ENCODE measurements around the gene CCL19.
"Not testable (repeated sequence)": the region's sequence is repeated elsewhere in the genome, so short reads cannot be mapped to it uniquely, and the experiment has no call there.

The CCL19 gene

DNA sequence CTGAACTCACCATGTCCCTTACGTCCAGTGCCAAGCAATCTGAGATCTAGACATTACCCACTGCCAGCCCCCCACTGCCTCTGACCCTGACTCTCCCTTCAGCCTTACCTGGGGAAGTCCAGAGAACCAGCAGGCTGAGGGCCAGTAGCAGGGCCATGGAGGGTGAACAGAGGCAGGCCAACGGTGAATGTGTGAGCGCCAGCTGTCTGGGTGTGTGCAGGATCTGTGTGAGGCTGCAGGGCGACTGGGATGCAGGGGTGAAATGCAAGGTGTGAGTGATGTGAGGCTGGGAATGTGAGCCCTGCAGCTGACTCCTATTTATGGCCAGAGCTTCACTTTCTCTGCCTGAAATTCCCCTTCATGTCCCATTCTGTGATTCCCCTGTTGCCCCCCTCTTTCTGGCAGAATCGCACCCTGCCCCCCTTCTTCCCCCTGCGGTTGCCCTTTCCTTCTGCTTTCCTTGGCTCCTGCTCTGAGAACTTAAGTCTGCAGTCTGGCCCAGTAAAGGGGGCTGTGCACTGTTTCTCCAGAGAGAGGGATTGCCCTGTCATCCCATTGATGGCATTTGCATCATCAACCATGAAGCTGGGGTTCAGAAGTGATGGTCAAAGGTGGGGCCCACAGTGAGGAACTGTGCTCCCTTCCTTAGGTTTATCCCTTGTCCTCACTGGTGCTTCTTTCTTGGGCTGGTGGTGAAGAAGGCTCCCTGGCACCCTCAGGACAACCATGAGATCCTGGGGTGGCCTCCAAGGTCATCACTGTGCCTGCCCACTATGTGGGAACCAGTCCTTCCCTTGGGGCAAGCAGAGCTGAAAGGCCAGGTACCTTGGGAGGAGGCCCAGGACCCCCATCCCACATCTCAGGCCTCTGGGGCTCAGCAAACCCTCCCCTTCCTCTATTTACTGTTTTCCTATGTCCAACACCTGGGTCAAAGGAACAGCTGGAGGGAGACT lies at the start of gene CCL19:
Gene CCL19, minus strand, starts transcription at position 294 of the 953 bp plus-strand sequence. Its CDS starts 137 bp downstream, at position 157.
- DNase-seq = no peak

DNA sequence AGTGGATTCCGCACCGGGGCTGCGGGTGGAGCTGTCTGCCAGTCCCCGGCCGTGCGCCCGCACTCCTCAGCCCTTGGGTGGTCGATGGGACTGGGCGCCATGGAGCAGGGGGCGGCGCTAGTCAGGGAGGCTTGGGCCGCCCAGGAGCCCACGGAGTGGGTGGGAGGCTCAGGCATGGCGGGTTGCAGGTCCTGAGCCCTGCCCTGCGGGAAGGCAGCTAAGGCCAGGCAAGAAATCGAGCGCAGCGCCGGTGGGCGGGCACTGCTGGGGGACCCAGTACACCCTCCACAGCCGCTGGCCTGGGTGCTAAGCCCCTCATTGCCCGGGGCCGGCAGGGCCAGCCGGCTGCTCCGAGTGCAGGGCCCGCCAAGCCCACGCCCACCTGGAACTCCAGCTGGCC lies 49.1 kb upstream of the CCL19 start:
- DNase-seq = not testable (repeated sequence)

DNA sequence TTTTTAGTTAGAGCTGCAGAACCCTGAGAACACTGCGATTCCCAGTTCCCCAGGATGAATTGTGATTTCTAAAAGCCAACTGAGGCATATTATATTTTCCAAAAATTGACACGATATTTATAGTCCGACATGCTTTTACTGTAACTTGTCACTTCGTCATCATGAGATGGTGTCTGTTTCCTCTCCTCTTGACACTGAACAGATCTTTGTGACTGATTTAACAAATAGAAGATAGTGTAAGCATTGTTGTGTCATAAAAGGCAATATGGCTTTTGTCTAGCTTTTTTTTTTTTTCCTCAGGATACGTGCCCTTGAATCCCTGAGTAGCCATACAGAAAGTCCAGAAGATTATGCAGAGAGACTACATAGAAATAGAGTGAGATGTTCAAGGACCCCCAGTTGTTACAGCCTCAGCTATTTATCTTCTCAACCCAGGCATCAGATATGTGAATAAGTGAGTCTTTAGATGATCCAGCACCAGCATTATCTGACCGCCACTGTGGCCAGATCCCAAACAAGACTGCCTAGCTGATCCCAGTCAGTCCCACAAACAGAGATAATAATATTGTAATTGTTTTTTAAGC lies 46.7 kb upstream of the CCL19 start:
- no peak for DNase-seq

DNA sequence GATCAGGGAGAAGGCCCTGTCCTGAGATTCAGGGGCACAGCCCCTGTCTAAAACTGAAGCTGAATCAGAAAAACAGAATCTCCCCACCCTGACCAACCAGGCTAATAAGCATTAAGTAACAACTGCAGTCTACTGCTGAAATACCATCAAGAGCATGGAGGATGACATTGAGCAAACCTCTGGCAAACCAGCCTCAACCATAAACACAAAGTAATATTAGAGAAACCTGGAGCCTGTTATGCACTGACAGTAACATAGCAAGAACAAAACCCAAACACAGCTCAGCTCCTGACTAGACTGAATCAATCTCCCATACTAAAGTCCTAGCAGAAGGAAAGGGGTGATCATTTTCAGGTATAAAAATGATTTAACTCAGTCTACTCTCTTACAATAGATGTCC lies 43.6 kb upstream of the CCL19 start:
- no peak for DNase-seq

GRCh38 chr9:34732886-34733285 lies 41.8 kb upstream of the CCL19 start:
- DNase-seq = no peak

GRCh38 chr9:34732478-34732877 lies 41.4 kb upstream of the CCL19 start:
- no peak for DNase-seq

GRCh38 chr9:34723141-34723540 lies 32.1 kb upstream of the CCL19 start:
- DNase-seq = no peak

GRCh38 chr9:34719769-34720025 lies 28.6 kb upstream of the CCL19 start:
- DNase-seq = not testable (repeated sequence)

DNA sequence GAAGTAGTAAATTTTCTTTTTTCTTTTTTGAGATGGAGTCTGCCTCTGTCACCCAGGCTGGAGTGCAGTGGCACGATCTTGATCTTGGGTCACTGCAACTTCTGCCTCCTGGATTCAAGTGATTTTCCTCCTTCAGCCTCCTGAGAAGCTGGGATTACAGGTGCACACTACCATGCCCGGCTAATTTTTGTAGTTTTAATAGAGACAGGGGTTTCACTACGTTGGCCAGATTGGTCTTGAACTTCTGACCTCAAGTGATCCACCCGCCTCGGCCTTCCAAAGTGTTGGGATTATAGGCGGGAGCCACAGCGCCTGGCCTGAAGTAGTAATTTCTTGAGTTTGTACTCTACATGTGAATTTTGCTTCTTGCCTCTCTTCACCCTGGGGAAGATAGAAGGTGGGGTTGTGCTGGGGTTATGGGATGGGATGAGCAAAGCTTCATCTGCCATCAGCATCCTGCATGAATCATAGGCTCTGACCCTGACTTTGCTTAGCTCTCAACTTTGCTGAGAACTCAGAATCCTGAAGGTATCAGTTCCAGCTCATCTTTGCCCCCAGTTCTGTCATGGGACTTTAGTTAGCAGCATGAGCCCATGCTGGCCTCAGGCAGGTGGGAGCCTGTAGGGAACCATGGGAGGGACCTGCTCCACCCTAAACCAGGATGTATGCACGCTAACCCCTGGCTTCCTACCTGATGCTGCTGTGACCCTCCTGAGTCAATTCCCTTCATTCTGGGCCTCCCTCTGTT lies 28.1 kb upstream of the CCL19 start:
- DNase-seq = no peak

DNA sequence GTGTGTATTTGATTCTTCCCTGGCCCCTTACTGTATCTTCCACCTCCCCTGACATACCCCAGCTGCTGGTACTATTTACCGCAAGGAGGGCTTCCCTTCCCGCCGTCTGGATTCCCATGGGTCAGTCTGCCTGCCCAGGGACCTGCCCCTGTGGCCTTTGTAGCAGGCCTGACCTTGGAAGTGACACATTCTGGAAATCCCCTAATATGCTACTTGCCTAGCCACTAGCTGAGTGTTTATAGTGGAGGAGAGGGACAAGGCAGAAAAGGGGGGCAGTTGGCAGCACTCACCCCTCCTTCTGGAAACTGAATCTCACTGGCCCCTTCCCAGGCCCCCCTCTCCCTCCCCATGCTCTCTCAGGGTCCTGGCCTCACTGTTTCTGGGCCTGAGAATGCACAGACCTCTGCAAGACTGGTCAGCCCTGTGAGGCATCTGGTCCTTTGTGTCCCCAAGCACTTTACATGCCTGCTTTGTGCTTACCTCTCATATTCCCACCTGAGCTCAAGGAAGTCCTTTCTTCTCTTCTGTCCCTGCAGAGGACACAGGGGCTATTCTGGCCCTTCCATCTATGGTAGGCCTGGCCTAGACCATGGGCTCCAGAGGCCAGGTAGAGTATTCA lies 27.0 kb upstream of the CCL19 start:
- DNase-seq = no peak

- DNase-seq = no peak
Measured at GRCh38 chr9:34716711-34717110, 25.6 kb upstream of the CCL19 start.

DNA sequence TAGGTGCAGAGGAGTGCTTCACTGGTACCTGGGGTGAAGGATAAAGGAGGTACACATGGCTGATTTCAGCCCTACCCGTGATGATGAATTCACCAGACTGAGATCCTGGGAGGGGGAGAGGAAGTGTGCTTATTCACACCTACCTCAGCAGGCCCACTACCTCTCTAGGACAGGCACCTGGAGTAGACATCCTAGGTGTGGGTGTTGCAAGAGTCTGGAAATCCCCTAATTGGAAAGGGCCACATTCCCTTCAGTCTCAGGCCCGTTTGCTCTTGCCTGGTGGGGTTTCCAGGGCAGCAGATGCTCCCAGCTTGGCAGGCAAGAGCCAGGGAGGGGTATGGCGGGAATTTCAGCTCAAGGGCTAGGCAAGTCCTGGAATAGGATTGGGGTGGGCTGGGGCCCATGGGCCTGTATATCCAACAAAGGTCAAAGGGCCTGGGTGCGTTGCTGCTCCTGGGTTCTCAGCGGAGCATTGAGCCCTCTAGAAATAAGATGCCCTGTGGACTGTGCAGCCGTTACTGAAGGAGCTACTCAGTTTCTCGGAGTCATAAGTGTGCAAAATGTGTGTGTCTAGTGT lies 24.7 kb upstream of the CCL19 start:
- no peak for DNase-seq

DNA sequence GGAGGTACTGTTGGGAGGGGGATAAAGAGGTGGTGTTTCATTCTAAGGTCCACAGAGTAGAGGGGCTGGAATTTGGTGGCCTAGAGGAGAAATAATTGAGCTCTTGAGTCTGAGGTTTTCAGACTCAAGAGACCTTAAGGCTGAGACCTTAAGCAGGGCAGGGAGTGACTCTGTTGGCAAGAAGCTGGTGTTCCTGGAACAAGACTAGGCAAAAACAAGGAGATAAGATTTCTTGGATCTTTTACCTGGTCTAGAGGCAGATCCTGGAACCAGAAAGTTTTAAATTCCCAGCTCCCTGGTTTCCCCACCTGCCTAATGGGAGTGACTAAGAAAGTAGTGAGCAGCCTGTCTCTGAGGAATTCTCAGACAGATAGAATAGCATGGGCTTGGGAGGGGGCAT lies 22.9 kb upstream of the CCL19 start:
- no peak for DNase-seq

DNA sequence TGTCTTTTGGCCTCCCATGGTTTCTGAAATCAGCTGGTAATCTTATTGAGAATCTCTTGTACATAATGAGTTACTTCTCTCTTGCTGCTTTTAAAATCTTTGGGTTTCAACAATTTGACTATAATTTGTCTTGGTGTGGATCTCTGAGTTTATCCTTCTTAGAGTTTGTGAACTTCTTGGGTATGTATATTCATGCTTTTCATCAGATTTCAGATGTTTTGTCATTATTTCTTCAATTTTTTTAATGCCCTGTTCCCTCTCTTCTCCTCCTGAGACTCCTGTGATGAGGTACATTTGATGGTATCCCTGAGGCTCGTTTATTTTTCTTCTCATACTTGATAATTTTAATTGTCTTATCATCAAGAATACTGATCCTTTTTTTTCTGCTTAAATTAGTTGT lies 21.1 kb upstream of the CCL19 start:
- DNase-seq = no peak

GRCh38 chr9:34710023-34710422 lies 18.9 kb upstream of the CCL19 start, which contains the start of gene CCL21:
CCL21 (minus strand) TSS chr9:34710136; CDS start chr9:34710066, 70 bp downstream.
- no peak for DNase-seq

DNA sequence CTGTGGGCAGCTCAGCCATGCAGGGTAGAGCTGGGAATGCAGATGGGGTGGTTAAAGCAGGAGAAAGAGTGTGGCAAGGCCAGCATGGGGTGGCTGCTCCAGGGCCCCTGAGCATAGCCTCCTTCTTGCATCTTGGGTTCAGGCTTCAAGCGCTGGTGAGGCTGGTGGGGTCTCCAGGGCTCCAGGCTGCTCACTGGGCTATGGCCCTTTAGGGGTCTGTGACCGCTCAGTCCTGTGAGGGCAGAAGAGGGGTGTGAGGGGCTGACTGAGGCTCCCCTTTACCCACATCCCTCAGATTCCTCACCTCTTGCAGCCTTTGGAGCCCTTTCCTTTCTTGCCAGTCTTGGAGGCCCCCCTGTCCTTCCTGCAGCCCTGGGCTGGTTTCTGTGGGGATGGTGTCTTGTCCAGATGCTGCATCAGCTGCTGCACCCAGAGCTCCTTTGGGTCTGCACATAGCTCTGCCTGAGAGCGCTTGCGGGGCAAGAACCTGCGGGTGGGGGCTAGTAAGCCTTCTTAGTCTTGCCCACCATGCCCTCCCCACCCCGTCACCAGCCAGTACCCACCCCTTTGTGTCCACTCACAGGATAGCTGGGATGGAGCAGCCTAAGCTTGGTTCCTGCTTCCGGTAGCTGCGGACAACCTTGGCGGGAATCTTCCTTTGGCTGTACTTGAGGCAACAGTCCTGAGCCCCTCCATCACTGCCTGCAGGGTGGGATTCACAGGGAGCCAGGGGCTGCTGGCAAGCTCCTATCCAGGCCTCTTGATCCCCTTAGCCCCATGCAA lies 18.3 kb upstream of the CCL19 start:
- DNase-seq = no peak

- DNase-seq = no peak
Measured at GRCh38 chr9:34707130-34707529, 16.1 kb upstream of the CCL19 start.

- peak; percentile 9 for DNase-seq
Measured at GRCh38 chr9:34701769-34702736, 11.0 kb upstream of the CCL19 start.

- peak; percentile 8 for DNase-seq
Measured at GRCh38 chr9:34701023-34701768, 10.1 kb upstream of the CCL19 start.

- DNase-seq = no peak
Measured at GRCh38 chr9:34694811-34695210, 3.7 kb upstream of the CCL19 start.

Measured in GOT3 (cell line).